Measurements from ENCODE around the gene IL23A.
"Not testable (repeated sequence)": the region's sequence is repeated elsewhere in the genome, so short reads cannot be mapped to it uniquely, and the experiment has no call there.

The IL23A gene

DNA sequence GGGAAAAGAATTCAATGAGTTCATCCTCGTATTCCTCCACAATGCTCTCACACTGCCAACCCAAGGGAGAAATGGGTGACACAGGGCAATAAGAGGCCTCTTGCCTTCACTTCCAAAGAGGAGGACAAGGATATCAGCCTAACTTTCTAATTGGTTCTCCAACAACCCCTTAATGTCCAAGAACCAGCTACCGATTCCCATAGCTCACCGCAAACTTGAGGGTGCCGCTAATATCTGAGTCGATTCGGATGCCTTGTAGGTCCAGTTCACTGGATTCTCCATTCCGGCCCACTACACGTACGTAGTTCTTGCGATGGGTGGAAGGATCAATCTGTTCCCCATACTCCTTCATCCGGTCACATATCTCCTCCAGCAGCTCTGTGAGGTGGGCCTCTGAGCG is 27.7 kb upstream of the IL23A start:
- Histone ChIP-seq H3K9me3 (ENCODE audit: control insufficient read depth, insufficient read depth, low read length) (no peaks in the 10 kb centered on the region), H3K4me1 (ENCODE audit: insufficient read depth, low read length) (peaks cover 5% of the 10 kb centered on the region; the same call in 1 of the 2 replicates), H3K9ac (ENCODE audit: low read depth, low read length) (no peak overlapping the region), H3K36me3 (ENCODE audit: insufficient read depth, low read length) (peaks cover 31% of the 10 kb centered on the region)

GRCh38 chr12:56315249-56315621 is 23.4 kb upstream of the IL23A start:
- Histone ChIP-seq H3K36me3 (ENCODE audit: insufficient read depth, low read length) (peaks cover 23% of the 10 kb centered on the region; the same call in 1 of the 2 replicates), H3K9me3 (ENCODE audit: control insufficient read depth, insufficient read depth, low read length) (no peaks in the 10 kb centered on the region), H3K4me1 (ENCODE audit: insufficient read depth, low read length) (peaks cover 5% of the 10 kb centered on the region; the same call in 1 of the 2 replicates), H3K9ac (ENCODE audit: low read depth, low read length) (peak overlapping the region; percentile 88)

DNA sequence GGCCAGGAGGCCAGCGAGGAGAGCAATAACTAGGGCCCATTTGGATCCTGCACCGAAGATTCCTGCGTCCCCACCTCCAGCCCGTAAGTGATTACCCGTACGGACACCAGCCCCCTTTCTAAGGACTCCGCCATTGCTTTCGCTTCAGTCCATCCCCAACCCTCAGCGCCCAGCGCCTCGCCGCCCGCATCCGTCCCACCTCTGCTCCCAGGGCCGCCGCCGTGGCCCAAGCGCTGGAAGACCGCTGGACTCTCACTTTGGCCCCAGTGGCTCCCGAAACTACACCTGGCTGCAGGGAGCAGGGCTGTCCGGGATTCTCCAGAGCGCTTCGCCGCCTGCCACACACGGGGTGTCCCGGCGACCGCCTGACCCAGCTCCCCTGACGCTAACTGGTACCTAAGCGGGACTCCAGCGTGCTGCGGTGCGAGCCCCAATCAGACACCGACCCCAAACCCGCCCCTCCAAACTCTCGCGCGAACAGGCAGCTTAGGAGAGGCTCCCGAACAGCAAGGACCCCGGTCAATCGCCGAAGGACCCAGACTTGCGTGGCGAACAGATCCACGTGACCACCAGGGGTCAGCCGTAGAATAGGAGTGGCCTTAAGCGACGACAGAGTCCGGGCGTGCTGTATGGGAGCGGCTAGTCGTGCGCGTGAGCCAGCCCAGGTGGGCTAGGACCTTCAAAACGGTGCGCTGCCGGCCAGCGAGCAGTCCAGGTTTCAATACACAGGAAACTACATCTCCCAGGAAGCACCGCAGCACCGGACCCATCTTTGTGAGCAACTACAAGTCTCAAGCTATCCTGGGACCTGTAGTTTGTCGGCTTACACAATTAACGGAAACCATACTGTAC is 22.8 kb upstream of the IL23A start, which contains the start of gene CNPY2:
Gene CNPY2 (minus strand): TSS at position 367 of the 852 bp plus-strand sequence. CDS start 771 bp downstream, outside the sequence.
- no peaks in the 10 kb centered on the region for H3K9me3 ChIP-seq (ENCODE audit: control insufficient read depth, insufficient read depth, low read length)
- H3K36me3 ChIP-seq (ENCODE audit: insufficient read depth, low read length) = peaks cover 17% of the 10 kb centered on the region; the same call in 1 of the 2 replicates
- H3K4me1 ChIP-seq (ENCODE audit: insufficient read depth, low read length) = peaks cover 5% of the 10 kb centered on the region; the same call in 1 of the 2 replicates
- H3K9ac ChIP-seq (ENCODE audit: low read depth, low read length) = peak within 1 kb of the TSS; percentile 88

GRCh38 chr12:56317675-56318074 is 21.0 kb upstream of the IL23A start:
- peaks cover 12% of the 10 kb centered on the region; the same call in 1 of the 2 replicates for H3K36me3 ChIP-seq (ENCODE audit: insufficient read depth, low read length)
- no peaks in the 10 kb centered on the region for H3K9me3 ChIP-seq (ENCODE audit: control insufficient read depth, insufficient read depth, low read length)
- peaks cover 5% of the 10 kb centered on the region; the same call in 1 of the 2 replicates for H3K4me1 ChIP-seq (ENCODE audit: insufficient read depth, low read length)
- H3K9ac ChIP-seq (ENCODE audit: low read depth, low read length) = no peak overlapping the region

- Histone ChIP-seq H3K36me3 (ENCODE audit: insufficient read depth, low read length) (peaks cover 17% of the 10 kb centered on the region; the same call in 1 of the 2 replicates), H3K4me1 (ENCODE audit: insufficient read depth, low read length) (no peaks in the 10 kb centered on the region), H3K9ac (ENCODE audit: low read depth, low read length) (no peak overlapping the region)
These were observed 17.7 kb upstream of the IL23A start for GRCh38 chr12:56321027-56321426.

GRCh38 chr12:56321610-56322009 is 17.1 kb upstream of the IL23A start:
- H3K9ac ChIP-seq (ENCODE audit: low read depth, low read length); H3K4me1 ChIP-seq (ENCODE audit: insufficient read depth, low read length); H3K9me3 ChIP-seq (ENCODE audit: control insufficient read depth, insufficient read depth, low read length): not testable (repeated sequence)
- peaks cover 17% of the 10 kb centered on the region; the same call in 1 of the 2 replicates for H3K36me3 ChIP-seq (ENCODE audit: insufficient read depth, low read length)

More at GRCh38 chr12:56321027-56321426, 17.7 kb upstream of the IL23A start:
- H3K9me3 ChIP-seq (ENCODE audit: control insufficient read depth, insufficient read depth, low read length) = no peaks in the 10 kb centered on the region

DNA sequence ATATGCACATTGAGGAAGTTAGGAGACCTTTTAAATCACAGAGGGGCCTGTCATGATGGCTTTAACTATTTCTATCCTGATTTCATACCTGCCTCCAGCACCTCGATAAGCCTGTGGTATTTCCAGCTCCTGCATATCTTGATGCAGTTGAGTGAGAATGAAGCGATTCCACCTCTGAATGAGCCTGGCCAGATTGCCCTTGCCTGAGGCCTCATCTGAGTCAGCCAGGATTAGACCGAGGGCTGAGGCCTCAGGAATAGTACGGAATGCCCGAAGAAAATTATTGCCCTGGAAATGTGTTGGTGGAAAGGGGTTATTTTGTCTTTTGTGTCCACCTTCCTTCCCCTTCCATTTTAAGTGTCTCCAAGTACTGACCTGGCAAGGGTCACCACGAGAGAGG is 14.5 kb upstream of the IL23A start:
- peaks cover 13% of the 10 kb centered on the region; the same call in 1 of the 2 replicates for H3K36me3 ChIP-seq (ENCODE audit: insufficient read depth, low read length)
- no peaks in the 10 kb centered on the region for H3K4me1 ChIP-seq (ENCODE audit: insufficient read depth, low read length)
- no peaks in the 10 kb centered on the region for H3K9me3 ChIP-seq (ENCODE audit: control insufficient read depth, insufficient read depth, low read length)
- H3K9ac ChIP-seq (ENCODE audit: low read depth, low read length) = no peak overlapping the region

DNA sequence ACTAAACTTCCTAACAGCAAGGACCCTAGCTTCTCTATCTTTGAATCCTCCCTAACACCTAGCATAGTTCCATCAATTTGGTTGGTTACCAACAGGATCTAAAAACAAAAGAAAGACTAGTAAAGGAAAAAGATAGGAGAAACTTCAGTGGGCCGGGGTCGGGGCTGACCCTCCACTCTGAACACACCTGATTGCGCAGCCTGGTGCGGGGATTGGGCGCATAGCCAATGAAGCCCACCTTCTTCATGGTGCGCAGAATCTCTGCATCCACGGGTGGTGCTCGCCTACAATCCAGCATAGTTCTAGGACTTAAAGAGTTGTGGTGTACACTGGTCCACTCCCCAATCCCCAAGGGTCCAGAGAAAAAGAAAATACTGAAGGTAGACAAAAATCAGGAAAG is 12.6 kb upstream of the IL23A start:
- peaks cover 11% of the 10 kb centered on the region; the same call in 1 of the 2 replicates for H3K36me3 ChIP-seq (ENCODE audit: insufficient read depth, low read length)
- H3K9ac ChIP-seq (ENCODE audit: low read depth, low read length) = no peak overlapping the region
- no peaks in the 10 kb centered on the region for H3K9me3 ChIP-seq (ENCODE audit: control insufficient read depth, insufficient read depth, low read length)
- H3K4me1 ChIP-seq (ENCODE audit: insufficient read depth, low read length) = no peaks in the 10 kb centered on the region

- H3K9ac ChIP-seq (ENCODE audit: low read depth, low read length) = no peak overlapping the region
- H3K9me3 ChIP-seq (ENCODE audit: control insufficient read depth, insufficient read depth, low read length) = no peaks in the 10 kb centered on the region
- H3K4me1 ChIP-seq (ENCODE audit: insufficient read depth, low read length) = no peaks in the 10 kb centered on the region
- peaks cover 11% of the 10 kb centered on the region; the same call in 1 of the 2 replicates for H3K36me3 ChIP-seq (ENCODE audit: insufficient read depth, low read length)
These were observed 12.2 kb upstream of the IL23A start for GRCh38 chr12:56326533-56326932.

- Histone ChIP-seq H3K9me3 (ENCODE audit: control insufficient read depth, insufficient read depth, low read length) (no peaks in the 10 kb centered on the region), H3K4me1 (ENCODE audit: insufficient read depth, low read length) (peaks cover 4% of the 10 kb centered on the region), H3K36me3 (ENCODE audit: insufficient read depth, low read length) (no peaks in the 10 kb centered on the region), H3K9ac (ENCODE audit: low read depth, low read length) (no peak overlapping the region)
These were observed 7.7 kb upstream of the IL23A start for GRCh38 chr12:56330936-56331490.

DNA sequence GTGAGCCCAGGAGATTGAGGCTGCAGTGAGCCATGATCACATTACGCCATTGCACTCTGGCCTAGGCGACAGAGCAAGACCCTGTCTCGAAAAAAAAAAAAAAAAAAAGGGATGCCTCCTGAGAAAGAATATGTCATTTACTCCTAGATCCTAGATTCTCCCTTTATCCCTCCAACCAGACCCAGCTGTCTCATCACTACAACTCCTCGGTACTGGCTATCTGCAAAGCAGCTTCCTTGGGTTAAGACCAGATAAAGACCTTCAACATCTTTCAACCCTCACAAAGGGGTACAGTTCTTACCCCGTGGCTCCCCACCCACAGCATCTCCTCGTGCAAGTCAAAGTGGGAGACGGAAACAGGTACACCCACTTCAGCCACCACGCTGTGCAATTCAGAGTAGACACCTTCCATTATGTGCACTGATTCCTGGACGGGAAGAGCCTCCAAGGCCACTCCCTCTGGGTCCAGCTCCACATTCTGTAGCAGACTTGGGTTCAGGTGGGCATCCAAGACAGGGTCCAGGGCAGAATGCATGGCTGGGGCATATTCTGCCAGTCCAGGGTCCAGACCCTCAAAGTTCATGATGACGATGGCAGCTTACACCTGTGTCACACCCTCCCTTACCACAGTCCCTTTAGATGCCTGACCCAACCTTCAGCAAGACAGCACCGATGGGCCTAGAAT is 6.0 kb upstream of the IL23A start:
- Histone ChIP-seq H3K9ac (ENCODE audit: low read depth, low read length) (peak overlapping the region; percentile 84), H3K36me3 (ENCODE audit: insufficient read depth, low read length) (no peaks in the 10 kb centered on the region), H3K4me1 (ENCODE audit: insufficient read depth, low read length) (peaks cover 12% of the 10 kb centered on the region), H3K9me3 (ENCODE audit: control insufficient read depth, insufficient read depth, low read length) (no peaks in the 10 kb centered on the region)

DNA sequence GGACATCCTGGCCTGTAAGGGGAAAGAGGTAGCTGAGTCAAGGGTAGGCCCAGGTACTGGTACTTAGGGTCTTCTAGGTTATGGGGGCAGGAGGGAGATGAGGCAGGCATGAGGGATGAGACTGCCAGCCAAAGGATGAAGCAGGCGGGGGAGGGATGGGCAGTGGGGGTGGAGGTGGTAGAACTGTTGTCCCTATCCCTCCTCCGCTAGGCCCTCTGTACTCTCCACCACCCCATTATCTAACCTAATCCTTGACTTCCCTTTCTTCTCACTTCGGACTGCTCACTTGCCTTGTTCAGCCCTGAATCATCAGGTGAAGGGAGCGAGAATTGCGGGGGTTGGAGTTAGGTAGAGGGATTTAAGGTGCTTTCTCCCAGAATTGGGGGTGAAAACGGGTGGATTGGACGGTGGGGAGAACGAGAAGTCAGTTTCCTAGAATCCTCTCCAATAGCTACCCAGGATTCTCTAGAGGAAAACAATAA is 5.4 kb upstream of the IL23A start:
- peaks cover 18% of the 10 kb centered on the region for H3K4me1 ChIP-seq (ENCODE audit: insufficient read depth, low read length)

DNA sequence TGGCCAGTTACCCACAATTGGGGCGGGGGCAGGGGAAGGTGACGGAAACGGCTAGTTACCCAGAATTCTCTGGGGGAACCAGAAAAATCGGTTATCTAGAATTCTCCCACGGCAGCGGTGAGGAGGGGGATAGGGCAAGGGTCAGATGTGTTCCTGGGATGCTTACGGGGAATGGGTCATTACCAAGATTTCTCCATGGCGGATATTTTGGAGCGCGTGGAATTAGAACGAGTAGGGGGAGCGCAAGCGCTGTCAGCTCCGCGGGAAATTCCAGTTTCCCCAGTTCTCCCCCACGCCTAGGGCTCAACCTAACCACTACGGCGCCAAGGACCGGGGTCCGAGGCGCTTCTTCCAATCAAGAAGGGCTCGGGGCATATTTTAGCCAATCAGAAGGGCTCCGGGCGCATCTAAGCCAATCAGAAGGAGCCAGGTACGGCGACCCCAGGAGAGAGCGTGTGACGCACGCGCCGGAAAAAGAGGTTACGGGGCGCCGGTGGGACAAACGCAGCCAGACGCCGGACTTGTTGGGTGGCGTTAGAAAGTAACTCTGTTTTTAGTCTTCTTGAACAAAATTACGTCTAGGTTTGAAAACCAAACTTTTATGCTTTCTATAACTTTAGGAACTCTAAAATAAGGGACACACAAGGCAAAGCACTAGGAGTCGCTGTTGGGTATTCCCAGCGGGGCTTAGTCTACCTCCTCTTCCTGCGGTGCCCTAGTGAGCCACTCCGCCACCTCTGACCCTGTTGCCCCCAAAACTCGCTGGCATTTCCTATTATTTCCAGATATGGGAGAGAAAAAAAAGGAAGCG is 4.8 kb upstream of the IL23A start, which contains the start of gene PAN2:
Gene PAN2 (minus strand): TSS at position 322 of the 811 bp plus-strand sequence. CDS start 906 bp downstream, outside the sequence.
- Histone ChIP-seq H3K4me1 (ENCODE audit: insufficient read depth, low read length) (peaks cover 21% of the 10 kb centered on the region), H3K9me3 (ENCODE audit: control insufficient read depth, insufficient read depth, low read length) (no peaks in the 10 kb centered on the region), H3K9ac (ENCODE audit: low read depth, low read length) (peak within 1 kb of the TSS; percentile 84), H3K36me3 (ENCODE audit: insufficient read depth, low read length) (no peaks in the 10 kb centered on the region)

More for the DNA sequence above, 5.4 kb upstream of the IL23A start:
- peak overlapping the region; percentile 84 for H3K9ac ChIP-seq (ENCODE audit: low read depth, low read length)
- H3K9me3 ChIP-seq (ENCODE audit: control insufficient read depth, insufficient read depth, low read length) = no peaks in the 10 kb centered on the region
- no peaks in the 10 kb centered on the region for H3K36me3 ChIP-seq (ENCODE audit: insufficient read depth, low read length)

Data from ES-I3 (cell line).